ENCODE measurements around the gene DDI2. TPM values are rescaled to one million over a fixed set of nuclear protein-coding genes. Genes with fewer than 3 reads are reported as not detected.

The DDI2 gene
- total and polyA plus RNA-seq, 10 of the 15 experiments (the other 5 are each of a cell fraction or from before 2014, with no cell fraction given): 3.3 to 33.1 (median 11.6) TPM

DNA sequence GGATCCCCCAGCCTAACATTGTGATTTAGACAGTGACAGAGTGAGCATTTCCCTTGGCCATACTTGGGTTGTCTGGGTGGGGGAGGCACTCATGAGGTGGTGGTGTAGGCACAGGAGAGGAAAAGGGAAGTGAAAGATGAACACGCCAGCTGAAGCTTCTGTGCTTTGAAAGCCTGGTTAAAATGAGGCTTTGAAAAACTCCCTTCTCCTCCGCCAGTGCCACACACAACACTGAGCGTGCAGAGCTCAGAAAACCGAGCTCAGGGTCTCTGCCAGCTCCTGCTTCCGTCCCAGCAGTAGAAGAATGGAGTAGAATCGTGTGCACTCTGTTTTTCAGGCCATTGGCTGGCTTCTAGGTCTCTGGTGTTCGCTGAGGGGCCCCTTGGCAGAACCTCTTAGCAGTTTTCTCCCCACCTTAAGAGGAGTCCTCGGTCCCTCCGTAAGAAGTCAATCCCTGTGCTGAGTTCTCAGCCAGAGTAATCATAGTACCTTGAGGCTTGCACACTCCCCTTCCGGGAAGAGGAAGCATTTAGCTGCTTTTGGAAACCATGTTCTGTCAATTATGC lies 79.8 kb downstream of the DDI2 start (continued):
- peak in 1 of 2 experiments; percentile 94; a peak in 2 of 4 replicates for TF ChIP-seq ETV6 (conservative IDR thresholded peaks at IDR 0.05 in 1 of 2, IDR thresholded peaks at IDR 0.05 in 1 of 2; ENCODE audit: borderline replicate concordance in 1 of 2, low read depth in 1 of 2)
- TF ChIP-seq POLR2AphosphoS2 (IDR thresholded peaks at IDR 0.05; ENCODE audit: low read depth, low read length): no peak
- TF ChIP-seq RAD21 (IDR thresholded peaks at IDR 0.05; ENCODE audit: insufficient read depth, low read depth, low read length): no peak; the same call in 1 of the 2 replicates
- TF ChIP-seq GABPA (IDR thresholded peaks at IDR 0.05; ENCODE audit: low read depth): no peak
- TF ChIP-seq PML (IDR thresholded peaks at IDR 0.05; ENCODE audit: low read length): no peak
- TF ChIP-seq SMAD1 (IDR thresholded peaks at IDR 0.05; ENCODE audit: low read depth, partially characterized antibody): no peak
- TF ChIP-seq, protein P1, sequence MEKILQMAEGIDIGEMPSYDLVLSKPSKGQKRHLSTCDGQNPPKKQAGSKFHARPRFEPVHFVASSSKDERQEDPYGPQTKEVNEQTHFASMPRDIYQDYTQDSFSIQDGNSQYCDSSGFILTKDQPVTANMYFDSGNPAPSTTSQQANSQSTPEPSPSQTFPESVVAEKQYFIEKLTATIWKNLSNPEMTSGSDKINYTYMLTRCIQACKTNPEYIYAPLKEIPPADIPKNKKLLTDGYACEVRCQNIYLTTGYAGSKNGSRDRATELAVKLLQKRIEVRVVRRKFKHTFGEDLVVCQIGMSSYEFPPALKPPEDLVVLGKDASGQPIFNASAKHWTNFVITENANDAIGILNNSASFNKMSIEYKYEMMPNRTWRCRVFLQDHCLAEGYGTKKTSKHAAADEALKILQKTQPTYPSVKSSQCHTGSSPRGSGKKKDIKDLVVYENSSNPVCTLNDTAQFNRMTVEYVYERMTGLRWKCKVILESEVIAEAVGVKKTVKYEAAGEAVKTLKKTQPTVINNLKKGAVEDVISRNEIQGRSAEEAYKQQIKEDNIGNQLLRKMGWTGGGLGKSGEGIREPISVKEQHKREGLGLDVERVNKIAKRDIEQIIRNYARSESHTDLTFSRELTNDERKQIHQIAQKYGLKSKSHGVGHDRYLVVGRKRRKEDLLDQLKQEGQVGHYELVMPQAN (conservative IDR thresholded peaks at IDR 0.05): no peak
- TF ChIP-seq, protein P2, sequence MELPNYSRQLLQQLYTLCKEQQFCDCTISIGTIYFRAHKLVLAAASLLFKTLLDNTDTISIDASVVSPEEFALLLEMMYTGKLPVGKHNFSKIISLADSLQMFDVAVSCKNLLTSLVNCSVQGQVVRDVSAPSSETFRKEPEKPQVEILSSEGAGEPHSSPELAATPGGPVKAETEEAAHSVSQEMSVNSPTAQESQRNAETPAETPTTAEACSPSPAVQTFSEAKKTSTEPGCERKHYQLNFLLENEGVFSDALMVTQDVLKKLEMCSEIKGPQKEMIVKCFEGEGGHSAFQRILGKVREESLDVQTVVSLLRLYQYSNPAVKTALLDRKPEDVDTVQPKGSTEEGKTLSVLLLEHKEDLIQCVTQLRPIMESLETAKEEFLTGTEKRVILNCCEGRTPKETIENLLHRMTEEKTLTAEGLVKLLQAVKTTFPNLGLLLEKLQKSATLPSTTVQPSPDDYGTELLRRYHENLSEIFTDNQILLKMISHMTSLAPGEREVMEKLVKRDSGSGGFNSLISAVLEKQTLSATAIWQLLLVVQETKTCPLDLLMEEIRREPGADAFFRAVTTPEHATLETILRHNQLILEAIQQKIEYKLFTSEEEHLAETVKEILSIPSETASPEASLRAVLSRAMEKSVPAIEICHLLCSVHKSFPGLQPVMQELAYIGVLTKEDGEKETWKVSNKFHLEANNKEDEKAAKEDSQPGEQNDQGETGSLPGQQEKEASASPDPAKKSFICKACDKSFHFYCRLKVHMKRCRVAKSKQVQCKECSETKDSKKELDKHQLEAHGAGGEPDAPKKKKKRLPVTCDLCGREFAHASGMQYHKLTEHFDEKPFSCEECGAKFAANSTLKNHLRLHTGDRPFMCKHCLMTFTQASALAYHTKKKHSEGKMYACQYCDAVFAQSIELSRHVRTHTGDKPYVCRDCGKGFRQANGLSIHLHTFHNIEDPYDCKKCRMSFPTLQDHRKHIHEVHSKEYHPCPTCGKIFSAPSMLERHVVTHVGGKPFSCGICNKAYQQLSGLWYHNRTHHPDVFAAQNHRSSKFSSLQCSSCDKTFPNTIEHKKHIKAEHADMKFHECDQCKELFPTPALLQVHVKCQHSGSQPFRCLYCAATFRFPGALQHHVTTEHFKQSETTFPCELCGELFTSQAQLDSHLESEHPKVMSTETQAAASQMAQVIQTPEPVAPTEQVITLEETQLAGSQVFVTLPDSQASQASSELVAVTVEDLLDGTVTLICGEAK (IDR thresholded peaks at IDR 0.05; ENCODE audit: borderline replicate concordance): no peak
- TF ChIP-seq TBL1XR1 (IDR thresholded peaks at IDR 0.05; ENCODE audit: low read depth, low read length): peak; percentile 42; the same call in 1 of the 2 replicates
- peak; percentile 98 for TF ChIP-seq DPF2 (IDR thresholded peaks at IDR 0.05)
- TF ChIP-seq BACH1 (IDR thresholded peaks at IDR 0.05; ENCODE audit: borderline replicate concordance): peak; percentile 86; the same call in 1 of the 2 replicates
- no peak for TF ChIP-seq KDM1A (IDR thresholded peaks at IDR 0.05; ENCODE audit: borderline replicate concordance)
- no peak for TF ChIP-seq YBX1 (IDR thresholded peaks at IDR 0.05)
- TF ChIP-seq, protein P3, sequence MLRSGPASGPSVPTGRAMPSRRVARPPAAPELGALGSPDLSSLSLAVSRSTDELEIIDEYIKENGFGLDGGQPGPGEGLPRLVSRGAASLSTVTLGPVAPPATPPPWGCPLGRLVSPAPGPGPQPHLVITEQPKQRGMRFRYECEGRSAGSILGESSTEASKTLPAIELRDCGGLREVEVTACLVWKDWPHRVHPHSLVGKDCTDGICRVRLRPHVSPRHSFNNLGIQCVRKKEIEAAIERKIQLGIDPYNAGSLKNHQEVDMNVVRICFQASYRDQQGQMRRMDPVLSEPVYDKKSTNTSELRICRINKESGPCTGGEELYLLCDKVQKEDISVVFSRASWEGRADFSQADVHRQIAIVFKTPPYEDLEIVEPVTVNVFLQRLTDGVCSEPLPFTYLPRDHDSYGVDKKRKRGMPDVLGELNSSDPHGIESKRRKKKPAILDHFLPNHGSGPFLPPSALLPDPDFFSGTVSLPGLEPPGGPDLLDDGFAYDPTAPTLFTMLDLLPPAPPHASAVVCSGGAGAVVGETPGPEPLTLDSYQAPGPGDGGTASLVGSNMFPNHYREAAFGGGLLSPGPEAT (IDR thresholded peaks at IDR 0.05; ENCODE audit: low read depth): peak; percentile 91
- TF ChIP-seq EZH2 (IDR thresholded peaks at IDR 0.05; ENCODE audit: borderline replicate concordance, control insufficient read depth, low read depth, low read length): no peak
- TF ChIP-seq TCF7 (IDR thresholded peaks at IDR 0.05; ENCODE audit: borderline replicate concordance): peak; percentile 73; the same call in 1 of the 2 replicates
- no peak; the same call in 1 of the 2 replicates for TF ChIP-seq CBFB (IDR thresholded peaks at IDR 0.05; ENCODE audit: low read depth)
- TF ChIP-seq, protein P4, sequence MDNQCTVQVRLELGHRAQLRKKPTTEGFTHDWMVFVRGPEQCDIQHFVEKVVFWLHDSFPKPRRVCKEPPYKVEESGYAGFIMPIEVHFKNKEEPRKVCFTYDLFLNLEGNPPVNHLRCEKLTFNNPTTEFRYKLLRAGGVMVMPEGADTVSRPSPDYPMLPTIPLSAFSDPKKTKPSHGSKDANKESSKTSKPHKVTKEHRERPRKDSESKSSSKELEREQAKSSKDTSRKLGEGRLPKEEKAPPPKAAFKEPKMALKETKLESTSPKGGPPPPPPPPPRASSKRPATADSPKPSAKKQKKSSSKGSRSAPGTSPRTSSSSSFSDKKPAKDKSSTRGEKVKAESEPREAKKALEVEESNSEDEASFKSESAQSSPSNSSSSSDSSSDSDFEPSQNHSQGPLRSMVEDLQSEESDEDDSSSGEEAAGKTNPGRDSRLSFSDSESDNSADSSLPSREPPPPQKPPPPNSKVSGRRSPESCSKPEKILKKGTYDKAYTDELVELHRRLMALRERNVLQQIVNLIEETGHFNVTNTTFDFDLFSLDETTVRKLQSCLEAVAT (IDR thresholded peaks at IDR 0.05): peak; percentile 80
- TF ChIP-seq RBBP5 (conservative IDR thresholded peaks at IDR 0.05): no peak
- no peak for TF ChIP-seq HCFC1 (IDR thresholded peaks at IDR 0.05; ENCODE audit: low read length)
- TF ChIP-seq ESRRA (IDR thresholded peaks at IDR 0.05; ENCODE audit: low read length): no peak

Measured in GM12878 (cell line).